NCI-H2196 treated with DMSO at 0.1 percent for 48 hours (cell line): ENCODE data around the gene RAI14.
"Not testable (repeated sequence)": the region's sequence is repeated elsewhere in the genome, so short reads cannot be mapped to it uniquely, and the experiment has no call there.

Experiments used
- DNase-seq: peaks from one replicate; lab custom pipeline; 2025; ENCODE audit not compliant: unreplicated experiment; lab: John Stamatoyannopoulos, UW

The RAI14 gene

DNA sequence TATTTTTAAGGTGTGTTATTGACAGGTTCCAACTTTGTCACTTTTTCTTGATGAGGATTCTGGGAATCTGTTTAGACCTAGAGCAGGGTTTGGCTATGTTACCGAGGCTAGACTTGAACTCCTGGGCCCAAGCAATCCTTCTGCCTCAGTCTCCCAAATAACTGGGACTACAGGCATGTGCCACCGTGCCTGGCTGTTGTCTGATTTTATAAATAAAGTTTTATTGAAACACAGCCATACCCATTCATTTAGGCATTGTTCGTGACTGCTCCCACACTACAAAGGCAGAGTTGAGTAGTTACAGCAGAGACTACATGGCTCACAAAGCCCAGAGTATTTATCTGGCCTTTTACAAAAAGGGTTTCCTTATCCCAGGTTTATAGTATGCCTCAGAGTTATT lies 102.4 kb downstream of the RAI14 start:
- DNase-seq: no peak

DNA sequence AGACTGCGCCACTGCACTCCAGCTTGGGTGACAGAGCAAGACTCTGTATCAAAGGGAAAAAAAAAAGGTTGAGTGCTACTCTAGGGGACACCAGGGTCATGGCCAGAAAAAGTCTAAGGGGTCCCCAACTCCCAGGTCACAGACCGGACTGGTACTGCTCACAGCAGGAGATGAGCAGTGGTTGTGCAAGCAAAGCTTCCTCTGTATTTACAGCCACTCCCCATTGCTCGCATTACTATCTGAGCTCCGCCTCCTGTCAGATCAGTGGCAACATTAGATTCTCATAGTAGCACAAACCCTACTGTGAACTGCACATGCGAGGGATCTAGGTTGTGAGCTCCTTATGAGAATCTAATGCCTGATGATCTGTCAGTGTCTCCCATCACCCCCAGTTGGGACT lies 103.1 kb downstream of the RAI14 start:
- not testable (repeated sequence) for DNase-seq

DNA sequence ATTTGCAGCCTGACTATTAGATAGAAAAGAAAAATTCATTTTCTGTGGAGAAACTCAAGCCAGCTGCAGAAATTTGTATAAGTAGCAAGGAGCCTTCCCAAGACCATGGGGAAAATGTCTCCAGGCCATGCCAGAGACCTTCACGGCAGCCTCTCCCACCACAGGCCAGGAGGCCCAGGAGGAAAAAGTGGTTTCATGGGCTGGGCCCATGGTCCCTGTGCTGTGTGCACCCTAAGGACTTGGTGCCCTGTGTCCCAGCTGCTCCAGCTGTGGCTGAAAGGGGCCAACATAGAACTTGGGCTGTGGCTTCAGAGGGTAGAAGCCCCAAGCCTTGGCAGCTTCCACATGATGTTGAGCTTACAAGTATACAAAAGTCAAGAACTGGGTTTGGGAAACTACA lies 109.5 kb downstream of the RAI14 start:
- DNase-seq: no peak

DNA sequence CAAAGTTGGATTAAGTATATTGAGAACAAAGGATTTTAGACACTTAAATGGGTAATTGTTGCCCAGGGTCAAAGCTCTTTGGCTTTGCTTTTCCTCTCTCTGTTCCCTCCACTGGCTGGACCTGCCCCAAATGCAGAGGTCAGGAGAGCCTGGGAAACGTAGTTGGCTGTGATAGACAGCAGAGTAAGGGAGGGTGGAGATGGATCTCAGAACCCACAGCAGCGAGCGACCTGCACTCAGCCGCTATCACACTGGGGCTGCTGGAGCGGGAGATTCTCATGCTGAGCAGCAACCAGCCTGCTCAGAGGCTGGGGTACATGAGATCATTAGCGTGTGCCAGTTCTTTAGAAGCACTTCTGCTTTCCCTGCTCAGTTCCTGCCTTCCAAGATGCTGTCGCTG lies 111.1 kb downstream of the RAI14 start:
- DNase-seq: no peak

DNA sequence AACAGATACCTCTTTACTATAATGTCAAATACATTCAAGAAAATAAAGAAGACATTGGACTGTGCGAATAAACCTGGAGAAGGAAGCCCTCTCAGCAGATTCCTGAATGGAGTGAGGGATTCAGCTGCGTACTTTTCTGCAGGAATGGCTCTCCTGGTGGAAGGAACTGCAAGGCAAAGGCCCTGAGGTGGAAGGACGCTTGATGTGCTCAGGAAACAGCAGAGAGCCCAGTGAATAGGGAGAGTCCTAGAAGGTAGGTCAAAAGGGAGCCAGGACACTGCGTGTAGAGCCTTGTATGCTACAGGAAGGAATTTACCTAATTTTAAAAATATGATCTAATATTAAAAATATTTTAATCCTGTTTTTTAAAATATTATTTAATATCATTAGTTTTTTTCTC lies 114.4 kb downstream of the RAI14 start:
- DNase-seq: no peak

DNA sequence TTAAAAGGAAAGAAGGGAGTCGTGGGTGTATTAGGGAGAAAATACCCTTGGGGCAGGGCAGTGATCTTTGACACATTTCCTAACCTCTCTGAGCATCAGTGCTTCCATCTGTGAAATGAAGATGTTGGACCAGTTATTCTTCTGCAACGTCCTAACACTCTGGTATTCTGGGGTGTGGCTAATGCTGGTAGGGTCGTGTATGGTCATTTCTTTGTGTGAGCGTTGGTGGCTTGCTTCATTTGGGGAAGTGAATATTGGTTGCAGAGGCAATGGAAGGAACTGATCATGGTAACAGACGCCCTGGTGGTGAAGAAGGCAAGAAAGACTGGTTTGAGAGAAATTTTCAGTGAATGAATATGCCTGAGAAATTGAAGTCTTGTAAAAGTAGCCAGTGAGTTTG lies 114.9 kb downstream of the RAI14 start:
- DNase-seq: no peak

DNA sequence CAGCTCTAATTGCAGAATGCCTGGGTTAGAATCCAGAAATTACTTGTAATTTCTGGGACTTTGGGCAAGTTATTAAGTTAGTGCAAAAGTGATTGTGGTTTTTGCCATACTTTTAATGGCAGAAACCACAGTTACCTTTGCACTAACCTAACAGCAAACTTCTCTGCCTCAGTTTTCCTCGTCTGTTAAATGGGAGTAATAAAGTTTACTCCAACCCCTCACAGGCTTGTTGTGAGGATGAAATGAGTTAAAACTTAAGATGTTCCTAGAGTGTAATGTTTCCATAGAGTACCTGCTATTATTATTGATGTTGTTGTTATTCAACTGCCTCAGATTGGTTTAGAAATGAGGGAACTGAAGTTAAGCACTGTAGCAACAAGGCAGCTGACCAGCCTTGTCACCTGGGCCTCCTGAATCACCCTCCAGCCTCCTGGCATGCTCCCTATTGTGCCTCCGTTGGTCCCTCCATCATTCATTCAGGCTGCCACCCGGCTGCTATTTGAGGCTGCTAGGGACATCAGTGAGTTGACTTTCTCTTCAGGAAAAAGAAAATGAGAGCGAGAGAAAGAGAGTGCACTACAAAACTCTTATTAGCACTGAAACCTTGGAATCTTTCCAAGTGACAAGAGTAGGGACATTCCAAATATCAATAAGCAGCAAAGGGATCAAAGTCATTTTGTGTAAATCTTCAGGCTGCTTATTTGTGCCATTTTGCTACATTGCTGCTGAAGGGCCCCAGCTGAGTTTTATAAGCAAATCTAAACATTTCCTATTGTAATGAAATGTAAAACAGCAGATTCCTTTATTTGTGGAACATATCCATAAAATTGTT lies 116.4 kb downstream of the RAI14 start:
- DNase-seq: no peak

DNA sequence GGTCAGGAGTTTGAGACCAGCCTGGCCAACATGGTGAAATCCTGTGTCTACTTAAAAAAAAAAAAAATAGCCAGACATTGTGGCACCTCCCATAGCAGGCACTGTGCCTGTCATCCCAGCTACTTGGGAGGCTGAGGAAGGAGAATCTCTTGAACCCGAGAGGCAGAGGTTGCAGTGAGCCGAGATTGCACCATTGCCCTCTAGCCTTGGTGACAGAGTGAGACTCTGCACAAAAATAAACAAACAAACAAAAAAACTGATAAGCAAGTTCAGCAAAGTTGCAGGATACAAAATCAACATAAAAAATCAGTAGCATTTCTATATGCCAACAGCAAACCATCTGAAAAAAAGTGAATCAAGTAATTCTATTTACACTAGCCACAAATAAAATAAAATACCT lies 118.0 kb downstream of the RAI14 start:
- DNase-seq: no peak

DNA sequence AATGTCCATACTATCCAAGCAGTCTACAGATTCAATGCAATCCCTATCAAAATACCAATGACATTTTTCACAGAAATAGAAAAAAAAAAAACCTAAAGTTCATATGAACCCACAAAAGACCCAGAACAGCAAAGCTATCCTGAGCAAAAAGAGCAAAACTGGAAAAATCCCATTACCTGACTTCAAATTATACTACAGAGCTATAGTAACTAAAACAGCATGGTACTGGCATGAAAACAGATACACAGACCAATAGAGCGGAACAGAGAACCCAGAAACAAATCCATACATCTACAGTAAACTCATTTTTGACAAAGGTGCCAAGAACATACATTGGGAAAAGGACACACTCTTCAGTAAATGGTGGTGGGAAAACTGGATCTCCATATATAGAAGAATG lies 118.5 kb downstream of the RAI14 start:
- DNase-seq: not testable (repeated sequence)

DNA sequence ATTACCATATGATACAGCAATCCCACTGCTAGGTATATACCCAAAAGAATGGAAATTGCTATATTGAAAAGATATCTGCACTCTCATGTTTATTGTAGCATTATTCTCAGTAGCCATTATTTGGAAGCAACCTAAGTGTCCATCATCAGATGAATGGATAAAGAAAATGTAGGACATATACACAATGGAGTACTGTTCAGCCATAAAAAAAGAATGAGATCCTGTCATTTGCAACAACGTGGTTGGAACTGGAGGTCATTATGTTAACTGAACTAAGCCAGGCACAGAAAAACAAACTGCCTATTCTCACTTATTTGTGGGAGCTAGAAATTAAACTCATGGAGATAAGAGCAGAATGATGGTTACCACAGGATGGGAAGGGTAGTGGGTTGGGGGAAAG lies 119.8 kb downstream of the RAI14 start:
- no peak for DNase-seq

DNA sequence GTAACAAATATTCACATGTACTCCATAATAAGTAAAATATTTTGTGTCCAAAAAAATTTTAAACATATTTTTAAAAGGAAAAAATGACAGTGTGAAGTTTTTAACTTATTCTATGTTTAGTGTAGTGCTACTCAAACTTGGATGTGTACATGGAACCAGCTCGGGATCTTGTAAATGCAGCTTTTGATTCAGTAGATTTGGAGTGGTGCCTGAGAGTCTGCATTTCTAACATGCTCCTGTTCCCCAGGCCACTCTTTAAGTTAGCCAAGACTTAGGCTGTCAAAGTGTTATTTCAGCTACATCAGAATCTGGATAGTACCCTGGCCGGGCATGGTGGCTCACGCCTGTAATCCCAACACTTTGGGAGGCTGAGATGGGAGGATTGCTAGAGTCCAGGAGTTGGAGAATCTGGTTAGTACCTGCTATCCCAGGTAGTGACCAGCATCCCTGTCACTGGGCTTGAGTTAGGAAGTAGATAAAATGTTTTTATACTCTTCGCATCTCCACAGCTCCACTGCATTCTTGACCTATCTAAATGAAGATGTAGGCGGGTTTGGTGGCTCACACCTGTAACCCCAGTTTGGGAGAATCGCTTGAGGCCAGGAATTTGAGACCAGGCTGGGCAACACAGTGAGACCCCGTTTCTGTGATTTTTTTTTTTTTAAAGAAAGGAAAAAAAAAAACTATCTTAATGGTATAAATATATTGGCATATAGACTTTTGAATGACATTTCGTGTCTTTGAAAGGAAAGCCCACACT lies 122.1 kb downstream of the RAI14 start:
- no peak for DNase-seq

DNA sequence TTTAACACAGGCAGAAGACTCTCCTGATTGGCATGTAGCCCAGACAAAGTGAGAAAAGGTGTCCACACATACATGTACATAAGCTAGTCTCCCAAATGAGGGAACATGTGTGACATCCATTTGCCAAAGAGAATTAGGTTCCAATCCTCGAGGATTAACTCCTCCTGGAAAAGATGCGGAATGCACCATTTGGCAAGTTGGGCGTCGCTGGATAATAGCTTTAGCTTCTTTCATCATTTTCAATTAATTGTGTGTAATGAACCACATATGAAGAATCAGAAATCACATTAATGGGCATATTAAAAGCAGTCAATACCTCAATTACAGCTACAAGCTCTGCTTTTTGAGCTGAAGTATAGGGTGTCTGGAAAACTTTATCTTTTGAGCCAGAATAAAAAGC lies 127.8 kb downstream of the RAI14 start:
- DNase-seq: not testable (repeated sequence)

DNA sequence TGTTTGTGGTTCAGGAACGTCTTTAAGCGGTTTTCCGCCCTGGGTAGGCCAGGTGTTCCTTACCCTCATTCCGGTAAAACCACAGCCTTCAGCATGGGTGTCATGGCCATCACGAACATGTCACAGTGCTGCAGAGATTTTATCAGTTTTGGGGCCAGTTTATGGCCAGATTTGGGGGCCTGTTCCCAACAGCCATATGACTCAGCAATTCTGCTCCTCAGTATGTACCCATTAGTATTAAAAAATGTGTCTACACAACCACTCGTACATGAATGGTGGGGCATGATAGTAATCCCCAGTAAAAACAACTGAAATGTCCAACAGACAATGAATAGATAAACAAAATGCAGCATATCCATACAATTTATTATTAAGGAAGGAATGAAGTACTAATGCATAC lies 130.9 kb downstream of the RAI14 start:
- DNase-seq: no peak

DNA sequence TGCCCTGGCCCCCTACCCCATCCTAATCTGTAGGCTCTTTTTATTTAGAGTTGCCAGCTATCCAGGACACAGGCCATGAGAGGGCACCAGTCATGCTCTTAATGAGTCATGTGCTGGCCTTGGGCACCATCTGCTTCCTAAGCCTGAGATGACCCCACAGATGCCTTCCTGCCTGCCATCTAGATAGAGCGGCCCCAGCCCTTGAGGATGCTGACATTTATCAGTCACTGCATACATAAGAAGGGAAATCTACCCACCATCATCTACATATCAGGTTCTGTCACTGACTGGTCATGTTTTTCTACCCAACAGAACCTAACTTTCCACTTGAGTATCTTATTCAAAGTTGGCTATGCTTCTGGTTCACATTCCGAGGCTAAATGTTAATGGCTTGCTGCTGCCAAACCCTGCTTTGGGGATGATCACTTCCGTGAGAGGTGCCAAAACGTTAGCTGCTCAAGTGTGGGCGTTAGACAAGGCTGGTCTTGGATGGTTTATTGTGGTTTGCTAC lies 132.9 kb downstream of the RAI14 start:
- DNase-seq: no peak

DNA sequence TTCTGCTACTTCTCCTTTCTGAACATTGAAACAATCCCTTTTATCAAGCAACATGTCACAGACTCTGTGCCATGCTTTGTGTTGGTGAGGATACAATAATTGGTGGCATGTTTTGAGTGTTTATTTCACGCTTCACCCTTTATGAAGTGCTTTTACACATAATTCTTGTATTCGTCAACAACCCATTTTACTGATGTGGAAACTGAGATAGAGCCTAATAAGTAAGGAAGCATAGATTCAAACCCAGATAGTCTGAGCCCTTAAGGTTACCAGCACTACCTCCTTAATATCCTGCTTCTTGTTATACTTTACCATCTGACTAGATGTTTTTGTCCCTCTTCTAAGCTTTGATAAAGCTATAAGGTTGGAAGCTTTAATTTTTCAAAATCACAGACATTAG lies 133.5 kb downstream of the RAI14 start:
- no peak for DNase-seq

DNA sequence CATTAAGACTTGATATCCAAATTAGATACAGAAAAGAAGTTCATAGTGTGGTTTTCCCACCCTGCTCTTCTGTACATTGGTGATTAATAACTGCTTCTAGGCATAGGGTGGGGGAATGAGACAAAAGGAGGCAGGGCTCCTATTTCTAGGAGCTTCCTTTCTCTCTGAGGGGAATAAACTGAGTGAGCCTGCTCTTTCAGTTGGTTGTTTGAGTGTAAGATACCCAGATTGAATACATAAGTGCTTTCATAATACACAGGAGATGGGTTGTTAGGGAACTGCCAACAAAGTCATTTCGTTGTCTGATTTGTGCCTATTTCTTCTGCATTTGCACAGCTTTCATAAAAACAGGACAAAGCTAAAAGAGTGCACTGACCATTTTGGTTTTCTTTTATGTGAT lies 133.9 kb downstream of the RAI14 start:
- no peak for DNase-seq

DNA sequence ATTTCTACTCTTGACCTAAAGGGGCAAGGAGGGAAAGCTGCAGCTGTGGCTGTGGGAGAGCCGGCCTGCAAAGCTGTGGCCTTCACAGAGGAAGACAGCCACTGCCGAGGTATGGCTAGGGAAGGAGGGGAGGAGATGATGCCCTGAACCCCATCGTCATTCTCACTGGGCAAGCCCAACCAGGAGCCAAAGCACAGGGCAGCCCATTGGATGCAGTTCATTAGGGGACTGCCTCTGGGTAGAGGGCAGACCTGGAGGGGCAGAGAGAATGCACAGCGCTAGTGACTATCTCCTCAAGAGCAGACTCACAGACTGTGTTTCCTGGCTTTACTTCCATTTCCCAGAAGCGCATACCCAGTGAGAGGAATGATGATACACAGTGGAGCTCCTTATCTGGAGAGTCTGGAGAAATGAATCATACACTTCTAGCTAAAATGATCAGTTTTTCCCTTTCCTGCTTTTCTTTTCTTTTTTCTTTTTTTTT lies 135.7 kb downstream of the RAI14 start:
- DNase-seq: no peak

DNA sequence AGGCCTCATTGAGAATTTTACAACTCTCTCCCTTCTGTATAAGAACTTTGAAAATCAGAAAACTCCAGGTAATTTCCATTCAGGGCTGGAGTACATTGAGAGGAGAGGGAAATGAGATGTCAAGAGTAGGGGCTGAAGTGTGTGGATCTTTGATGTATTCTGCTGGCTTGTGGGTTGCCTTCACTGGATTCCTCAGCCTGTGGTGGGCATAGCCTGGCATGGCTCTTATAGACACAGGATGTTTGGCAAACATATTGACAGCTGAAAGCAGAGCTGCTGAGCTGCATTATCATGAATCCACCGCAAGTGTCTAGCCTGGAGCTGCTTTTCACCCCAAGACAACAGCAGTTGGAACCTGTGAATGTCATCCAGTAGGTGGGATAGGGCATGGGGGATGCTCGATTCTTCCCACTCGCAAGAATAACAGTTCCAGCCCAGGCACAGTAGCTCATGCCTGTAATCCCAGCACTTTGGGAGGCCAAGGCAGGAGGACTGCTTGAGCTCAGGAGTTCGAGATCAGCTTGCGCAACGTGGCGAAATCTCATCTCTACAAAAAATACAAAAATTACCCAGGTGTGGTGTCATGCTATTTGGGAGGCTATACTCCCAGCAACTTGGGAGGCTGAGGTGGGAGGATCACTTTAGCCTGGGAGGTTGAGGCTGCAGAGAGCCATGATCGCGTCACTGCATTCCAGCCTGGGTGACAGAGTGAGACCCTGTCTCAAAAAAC lies 146.9 kb downstream of the RAI14 start:
- no peak for DNase-seq

DNA sequence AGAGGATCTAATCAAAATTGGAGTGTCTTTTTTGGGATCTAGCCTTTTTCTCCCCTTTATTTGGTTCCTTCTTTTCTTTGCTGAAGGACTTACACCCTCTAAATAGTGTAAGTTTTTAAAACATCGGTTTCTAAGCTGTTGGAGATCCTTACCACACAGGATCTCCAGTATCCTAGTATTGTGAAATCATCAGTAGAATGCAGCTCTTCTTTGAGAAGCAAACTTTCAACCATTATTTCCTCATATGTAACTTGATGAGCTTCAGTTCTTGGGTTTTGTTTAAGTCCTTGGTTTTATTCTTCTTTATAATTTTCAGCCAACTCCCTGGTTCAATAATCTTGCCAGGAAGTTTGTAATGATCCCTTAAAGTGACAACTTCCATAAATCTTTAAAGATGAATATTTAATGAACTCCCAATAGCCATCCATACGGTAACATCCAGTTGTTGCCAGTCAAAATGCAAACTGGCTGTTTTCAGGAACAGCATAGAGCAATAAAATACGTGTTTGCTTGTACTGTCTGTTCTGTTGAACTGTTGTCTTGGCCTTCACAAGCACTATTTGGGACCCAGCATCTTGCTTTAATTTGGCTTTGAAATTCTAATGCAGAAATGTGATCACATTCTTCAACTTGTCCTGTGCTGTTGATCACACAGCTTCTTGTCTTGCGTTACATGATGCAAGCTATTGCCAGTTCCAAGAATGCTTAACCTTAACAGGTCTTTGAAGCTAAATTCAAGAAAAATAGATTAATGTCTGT lies 148.0 kb downstream of the RAI14 start:
- DNase-seq: no peak

DNA sequence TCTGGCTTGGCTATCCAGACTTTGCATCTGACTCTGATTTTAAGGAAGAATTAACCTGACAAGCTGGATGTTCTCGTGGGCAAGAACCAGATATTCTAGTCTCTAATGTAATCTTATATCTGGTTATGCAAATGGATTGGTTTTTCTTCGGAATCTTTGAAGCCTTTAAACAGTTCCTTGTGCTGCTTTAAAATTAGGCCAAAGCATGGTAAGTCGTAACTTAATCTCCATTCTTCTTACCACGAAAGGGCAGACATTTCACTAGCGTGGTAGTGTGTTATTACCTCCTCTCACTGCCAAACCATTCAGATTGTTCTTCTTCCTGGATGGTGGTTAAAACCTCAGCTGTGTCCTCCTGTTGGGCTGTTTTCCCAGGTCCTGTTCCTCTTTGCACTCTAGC lies 148.8 kb downstream of the RAI14 start:
- no peak for DNase-seq

DNA sequence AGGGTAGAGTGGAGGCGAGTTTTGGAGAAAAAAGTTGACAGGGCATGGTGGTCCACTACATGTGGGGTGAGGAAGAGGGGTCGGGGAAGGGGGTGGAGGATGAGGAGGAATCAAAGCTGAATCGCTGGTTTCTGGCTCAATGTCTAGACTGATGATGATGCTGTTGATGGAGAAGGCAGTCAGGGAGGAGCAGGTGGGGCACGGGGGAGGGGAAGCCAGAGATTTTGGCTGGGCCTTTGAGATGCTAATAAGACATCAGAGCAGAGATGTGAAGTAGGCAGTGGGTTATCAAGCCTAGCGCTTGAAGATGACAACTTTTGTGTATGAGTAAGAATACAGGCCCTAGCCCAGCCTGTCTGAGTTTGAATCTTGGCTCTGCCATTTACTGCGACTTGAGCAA lies 150.4 kb downstream of the RAI14 start:
- no peak for DNase-seq
